Progenitor cell of endocrine pancreas (in vitro differentiated cells): ENCODE results near the gene RAC3. TPM values are rescaled to one million over a fixed set of nuclear protein-coding genes. Genes with fewer than 3 reads are reported as not detected.

ENCODE experiments used
- DNase-seq: peaks from one replicate; pipeline ENCODE4 v3.0.0; 2021; ENCODE audit warnings: low spot score; ENCODE audit not compliant: unreplicated experiment
- H3K27ac Mint-ChIP-seq: 2 replicates; pipeline ENCODE4 v1.8.0; 2021; ENCODE audit warnings: mild to moderate bottlenecking, moderate library complexity, mixed read lengths
- H3K27me3 Mint-ChIP-seq: 2 replicates; pipeline ENCODE4 v1.8.0; 2021; ENCODE audit warnings: mixed read lengths
- H3K36me3 Mint-ChIP-seq: 2 replicates; pipeline ENCODE4 v1.8.0; 2022; ENCODE audit warnings: mixed read lengths; ENCODE audit not compliant: insufficient read depth
- H3K4me1 Mint-ChIP-seq: 2 replicates; pipeline ENCODE4 v1.8.0; 2021; ENCODE audit warnings: low read depth, mixed read lengths
- H3K4me3 Mint-ChIP-seq: 2 replicates; pipeline ENCODE4 v1.8.0; 2021; ENCODE audit warnings: low read depth, mild to moderate bottlenecking, moderate library complexity, mixed read lengths
- H3K9me3 Mint-ChIP-seq: 2 replicates; pipeline ENCODE4 v1.8.0; 2021; ENCODE audit warnings: low read depth, mixed read lengths
- CTCF ChIP-seq: fragments of 200-600 bp; sonication (generic); IDR thresholded peaks from one replicate; pipeline ENCODE4 v1.5.0; 2021; ENCODE audit warnings: antibody characterized with exemption, mild to moderate bottlenecking; ENCODE audit not compliant: unreplicated experiment
- total RNA-seq: library from RNA; stranded (reverse); gene quantifications from 2 replicates; pipeline ENCODE4 v1.2.1, GENCODE V29; 2021

RAC3 gene
- total RNA-seq, 1 donor from 2014 or later = 25.2 TPM

- no peak overlapping the region for H3K27ac Mint-ChIP-seq
- DNase-seq = no peak
- H3K27me3 Mint-ChIP-seq = no peaks in the 10 kb centered on the region
- H3K4me1 Mint-ChIP-seq = peaks cover 6% of the 10 kb centered on the region
- H3K36me3 Mint-ChIP-seq = peaks cover 10% of the 10 kb centered on the region
- no peak for TF ChIP-seq CTCF
- H3K4me3 Mint-ChIP-seq = peak overlapping the region; percentile 37
- H3K9me3 Mint-ChIP-seq = no peaks in the 10 kb centered on the region
Observed at GRCh38 chr17:82046903-82047302, 15.4 kb downstream of the RAC3 start.

- no peaks in the 10 kb centered on the region for H3K27me3 Mint-ChIP-seq
- no peak for TF ChIP-seq CTCF
- no peak for DNase-seq
- peaks cover 10% of the 10 kb centered on the region for H3K36me3 Mint-ChIP-seq
- no peak overlapping the region for H3K27ac Mint-ChIP-seq
- no peak overlapping the region for H3K4me3 Mint-ChIP-seq
- H3K9me3 Mint-ChIP-seq = no peaks in the 10 kb centered on the region
- peaks cover 6% of the 10 kb centered on the region for H3K4me1 Mint-ChIP-seq
Observed at GRCh38 chr17:82047379-82047778, 15.9 kb downstream of the RAC3 start.

DNA sequence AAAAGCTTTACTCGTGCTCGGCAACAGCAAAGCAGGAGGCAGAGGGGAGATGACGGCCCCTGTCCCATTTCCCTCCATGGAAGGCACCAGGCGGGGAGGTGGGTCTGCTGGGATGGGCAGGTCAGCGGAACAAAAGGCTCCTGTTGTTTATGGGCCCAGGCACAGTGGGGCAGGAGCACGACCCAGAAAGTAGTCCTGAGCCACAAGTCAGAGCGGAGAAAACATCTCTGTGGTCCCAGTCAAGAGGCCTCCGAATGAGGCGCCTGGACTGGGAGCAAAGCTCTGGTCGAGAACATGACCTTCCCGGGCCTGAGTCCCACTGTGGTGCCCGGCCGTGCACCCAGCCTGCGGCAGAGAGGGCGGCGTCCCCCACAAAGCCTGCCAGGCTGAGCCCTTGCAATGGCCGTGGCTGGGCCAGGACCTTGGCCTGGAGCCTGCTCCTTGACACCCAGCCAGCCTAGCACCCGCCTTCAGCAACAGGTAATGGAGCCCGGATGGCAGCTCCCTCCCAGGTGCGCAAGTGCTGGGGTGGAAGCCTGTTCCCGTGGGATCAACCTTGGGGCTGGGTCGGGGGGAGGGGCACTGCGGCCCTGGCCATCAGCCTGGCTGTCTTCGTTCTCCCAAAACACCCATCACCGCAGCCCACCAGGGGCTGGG, 16.6 kb downstream of the RAC3 start:
- Mint-ChIP-seq H3K4me3 (no peak overlapping the region), H3K27ac (no peak overlapping the region), H3K4me1 (peaks cover 7% of the 10 kb centered on the region), H3K9me3 (no peaks in the 10 kb centered on the region), H3K27me3 (no peaks in the 10 kb centered on the region), H3K36me3 (peaks cover 10% of the 10 kb centered on the region)
- DNase-seq = no peak
- TF ChIP-seq CTCF = no peak

GRCh38 chr17:82048571-82048971, 17.1 kb downstream of the RAC3 start:
- Mint-ChIP-seq H3K36me3 (peaks cover 10% of the 10 kb centered on the region), H3K4me3 (peak overlapping the region; percentile 31), H3K4me1 (peaks cover 9% of the 10 kb centered on the region), H3K9me3 (no peaks in the 10 kb centered on the region), H3K27me3 (no peaks in the 10 kb centered on the region), H3K27ac (no peak overlapping the region)
- no peak for DNase-seq
- TF ChIP-seq CTCF = no peak

- Mint-ChIP-seq H3K9me3 (no peaks in the 10 kb centered on the region), H3K27ac (no peak overlapping the region), H3K4me3 (no peak overlapping the region), H3K36me3 (peaks cover 10% of the 10 kb centered on the region), H3K4me1 (peaks cover 9% of the 10 kb centered on the region), H3K27me3 (no peaks in the 10 kb centered on the region)
- TF ChIP-seq CTCF = no peak
- DNase-seq = no peak
Observed at GRCh38 chr17:82049106-82049505, 17.6 kb downstream of the RAC3 start.
